ENCODE data around the gene GNB2. TPM values are rescaled to one million over a fixed set of nuclear protein-coding genes. Genes with fewer than 3 reads are reported as not detected.

The GNB2 gene
- total RNA-seq, 4 donors from 2014 or later = 148 to 232 (median 186) TPM

GRCh38 chr7:100630066-100630465 lies 43.5 kb upstream of the GNB2 start:
- no peak for TF ChIP-seq CTCF (IDR thresholded peaks at IDR 0.05; ENCODE audit: low read depth)

GRCh38 chr7:100632951-100633717 lies 40.4 kb upstream of the GNB2 start:
- no peak for TF ChIP-seq CTCF (IDR thresholded peaks at IDR 0.05; ENCODE audit: low read depth)

GRCh38 chr7:100639995-100640516 lies 33.5 kb upstream of the GNB2 start:
- TF ChIP-seq CTCF (IDR thresholded peaks at IDR 0.05; ENCODE audit: low read depth) = no peak

GRCh38 chr7:100640517-100641440 lies 32.8 kb upstream of the GNB2 start:
- no peak for TF ChIP-seq CTCF (IDR thresholded peaks at IDR 0.05; ENCODE audit: low read depth)

- no peak for TF ChIP-seq CTCF (IDR thresholded peaks at IDR 0.05; ENCODE audit: low read depth)
Measured at GRCh38 chr7:100641463-100641859, 32.1 kb upstream of the GNB2 start, which contains the start of gene TFR2. TFR2 (minus strand) TSS chr7:100641552; CDS start chr7:100641509, 43 bp downstream.

GRCh38 chr7:100641860-100642533 lies 31.5 kb upstream of the GNB2 start:
- TF ChIP-seq CTCF (IDR thresholded peaks at IDR 0.05; ENCODE audit: low read depth) = no peak
